ENCODE data around the gene CMYA5. TPM values are rescaled to one million over a fixed set of nuclear protein-coding genes. Genes with fewer than 3 reads are reported as not detected.
"Not testable (repeated sequence)": the region's sequence is repeated elsewhere in the genome, so short reads cannot be mapped to it uniquely, and the experiment has no call there.

Gene CMYA5
- polyA plus RNA-seq: under 1 TPM; 0.46 to 0.55 TPM

- Histone ChIP-seq H3K36me3 (ENCODE audit: control insufficient read depth in 2 of 2, insufficient read depth in 2 of 2, low read length in 1 of 2) (no peaks in the 10 kb centered on the region), H3K4me3 (ENCODE audit: low read depth in 1 of 2, low read length in 2 of 2) (peak within 1 kb of the TSS; percentile 59 to 66), H3K27me3 (ENCODE audit: control insufficient read depth in 1 of 2, insufficient read depth in 2 of 2, low read length in 2 of 2) (no peaks in the 10 kb centered on the region), H3K9me3 (ENCODE audit: control insufficient read depth in 2 of 2, insufficient read depth in 1 of 2, low read depth in 1 of 2, low read length in 1 of 2) (no peaks in the 10 kb centered on the region), H3K27ac (ENCODE audit: low read depth in 2 of 2, low read length in 1 of 2) (peak within 1 kb of the TSS; percentile 59 to 66), H3K4me1 (ENCODE audit: control insufficient read depth in 2 of 2, insufficient read depth in 2 of 2, low read length in 1 of 2) (no peaks in the 10 kb centered on the region)
- WGBS, 2 donors: 25 to 32% methylated on average over 53 to 74 of the region's 74 CpGs
Measured at GRCh38 chr5:79689541-79690466, at the start of gene CMYA5. Gene CMYA5, plus strand, starts transcription at chr5:79689836. Its CDS starts 72 bp downstream, at chr5:79689908.

GRCh38 chr5:79640571-79641055, 49.0 kb upstream of the CMYA5 start:
- Histone ChIP-seq H3K36me3 (ENCODE audit: control insufficient read depth in 2 of 2, insufficient read depth in 2 of 2, low read length in 1 of 2) (no peaks in the 10 kb centered on the region), H3K27ac (ENCODE audit: low read depth in 2 of 2, low read length in 1 of 2) (no peak overlapping the region), H3K27me3 (ENCODE audit: control insufficient read depth in 1 of 2, insufficient read depth in 2 of 2, low read length in 2 of 2) (no peaks in the 10 kb centered on the region), H3K4me1 (ENCODE audit: control insufficient read depth in 2 of 2, insufficient read depth in 2 of 2, low read length in 1 of 2) (no peaks in the 10 kb centered on the region), H3K4me3 (ENCODE audit: low read depth in 1 of 2, low read length in 2 of 2) (no peak overlapping the region), H3K9me3 (ENCODE audit: control insufficient read depth in 2 of 2, insufficient read depth in 1 of 2, low read depth in 1 of 2, low read length in 1 of 2) (no peaks in the 10 kb centered on the region)
- WGBS, 2 donors: 84 to 85% methylated on average over 4 of the region's 4 CpGs

- no peak overlapping the region for H3K4me3 ChIP-seq (ENCODE audit: low read depth in 1 of 2, low read length in 2 of 2)
- no peaks in the 10 kb centered on the region for H3K4me1 ChIP-seq (ENCODE audit: control insufficient read depth in 2 of 2, insufficient read depth in 2 of 2, low read length in 1 of 2)
- no peaks in the 10 kb centered on the region for H3K9me3 ChIP-seq (ENCODE audit: control insufficient read depth in 2 of 2, insufficient read depth in 1 of 2, low read depth in 1 of 2, low read length in 1 of 2)
- no peaks in the 10 kb centered on the region for H3K27me3 ChIP-seq (ENCODE audit: control insufficient read depth in 1 of 2, insufficient read depth in 2 of 2, low read length in 2 of 2)
- 94 to 95% methylated on average over 1 of the region's 1 CpG for WGBS, 2 donors
- no peak overlapping the region for H3K27ac ChIP-seq (ENCODE audit: low read depth in 2 of 2, low read length in 1 of 2)
- no peaks in the 10 kb centered on the region for H3K36me3 ChIP-seq (ENCODE audit: control insufficient read depth in 2 of 2, insufficient read depth in 2 of 2, low read length in 1 of 2)
Measured at GRCh38 chr5:79641414-79641813, 48.2 kb upstream of the CMYA5 start.

- no peak overlapping the region for H3K27ac ChIP-seq (ENCODE audit: low read depth in 2 of 2, low read length in 1 of 2)
- H3K27me3 ChIP-seq (ENCODE audit: control insufficient read depth in 1 of 2, insufficient read depth in 2 of 2, low read length in 2 of 2): no peaks in the 10 kb centered on the region
- no peaks in the 10 kb centered on the region for H3K36me3 ChIP-seq (ENCODE audit: control insufficient read depth in 2 of 2, insufficient read depth in 2 of 2, low read length in 1 of 2)
- no peaks in the 10 kb centered on the region for H3K9me3 ChIP-seq (ENCODE audit: control insufficient read depth in 2 of 2, insufficient read depth in 1 of 2, low read depth in 1 of 2, low read length in 1 of 2)
- H3K4me1 ChIP-seq (ENCODE audit: control insufficient read depth in 2 of 2, insufficient read depth in 2 of 2, low read length in 1 of 2): no peaks in the 10 kb centered on the region
- 72 to 84% methylated on average over 1 of the region's 1 CpG for WGBS, 2 donors
- H3K4me3 ChIP-seq (ENCODE audit: low read depth in 1 of 2, low read length in 2 of 2): no peak overlapping the region
Measured at GRCh38 chr5:79642210-79642609, 47.4 kb upstream of the CMYA5 start.

- Histone ChIP-seq H3K27me3 (ENCODE audit: control insufficient read depth in 1 of 2, insufficient read depth in 2 of 2, low read length in 2 of 2) (no peaks in the 10 kb centered on the region), H3K9me3 (ENCODE audit: control insufficient read depth in 2 of 2, insufficient read depth in 1 of 2, low read depth in 1 of 2, low read length in 1 of 2) (no peaks in the 10 kb centered on the region), H3K27ac (ENCODE audit: low read depth in 2 of 2, low read length in 1 of 2) (no peak overlapping the region), H3K36me3 (ENCODE audit: control insufficient read depth in 2 of 2, insufficient read depth in 2 of 2, low read length in 1 of 2) (peaks cover 0 to 3% of the 10 kb centered on the region in 2 donors), H3K4me3 (ENCODE audit: low read depth in 1 of 2, low read length in 2 of 2) (no peak overlapping the region), H3K4me1 (ENCODE audit: control insufficient read depth in 2 of 2, insufficient read depth in 2 of 2, low read length in 1 of 2) (no peaks in the 10 kb centered on the region)
- 94 to 97% methylated on average over 6 of the region's 6 CpGs for WGBS, 2 donors
Measured at GRCh38 chr5:79653843-79654242, 35.8 kb upstream of the CMYA5 start.

GRCh38 chr5:79663212-79663611, 26.4 kb upstream of the CMYA5 start:
- Histone ChIP-seq H3K36me3 (ENCODE audit: control insufficient read depth in 2 of 2, insufficient read depth in 2 of 2, low read length in 1 of 2) (no peaks in the 10 kb centered on the region), H3K9me3 (ENCODE audit: control insufficient read depth in 2 of 2, insufficient read depth in 1 of 2, low read depth in 1 of 2, low read length in 1 of 2) (no peaks in the 10 kb centered on the region), H3K4me1 (ENCODE audit: control insufficient read depth in 2 of 2, insufficient read depth in 2 of 2, low read length in 1 of 2) (no peaks in the 10 kb centered on the region), H3K27me3 (ENCODE audit: control insufficient read depth in 1 of 2, insufficient read depth in 2 of 2, low read length in 2 of 2) (no peaks in the 10 kb centered on the region), H3K27ac (ENCODE audit: low read depth in 2 of 2, low read length in 1 of 2) (no peak overlapping the region), H3K4me3 (ENCODE audit: low read depth in 1 of 2, low read length in 2 of 2) (no peak overlapping the region)
- 86 to 96% methylated on average over 3 of the region's 3 CpGs for WGBS, 2 donors

GRCh38 chr5:79666758-79667157, 22.9 kb upstream of the CMYA5 start:
- Histone ChIP-seq H3K4me3 (ENCODE audit: low read depth in 1 of 2, low read length in 2 of 2) (no peak overlapping the region), H3K27me3 (ENCODE audit: control insufficient read depth in 1 of 2, insufficient read depth in 2 of 2, low read length in 2 of 2) (no peaks in the 10 kb centered on the region), H3K9me3 (ENCODE audit: control insufficient read depth in 2 of 2, insufficient read depth in 1 of 2, low read depth in 1 of 2, low read length in 1 of 2) (no peaks in the 10 kb centered on the region), H3K36me3 (ENCODE audit: control insufficient read depth in 2 of 2, insufficient read depth in 2 of 2, low read length in 1 of 2) (no peaks in the 10 kb centered on the region), H3K27ac (ENCODE audit: low read depth in 2 of 2, low read length in 1 of 2) (no peak overlapping the region), H3K4me1 (ENCODE audit: control insufficient read depth in 2 of 2, insufficient read depth in 2 of 2, low read length in 1 of 2) (no peaks in the 10 kb centered on the region)
- WGBS, 2 donors: 89 to 90% methylated on average over 3 of the region's 3 CpGs

- Histone ChIP-seq H3K4me1 (ENCODE audit: control insufficient read depth in 2 of 2, insufficient read depth in 2 of 2, low read length in 1 of 2) (no peaks in the 10 kb centered on the region), H3K4me3 (ENCODE audit: low read depth in 1 of 2, low read length in 2 of 2) (no peak overlapping the region), H3K27ac (ENCODE audit: low read depth in 2 of 2, low read length in 1 of 2) (no peak overlapping the region), H3K9me3 (ENCODE audit: control insufficient read depth in 2 of 2, insufficient read depth in 1 of 2, low read depth in 1 of 2, low read length in 1 of 2) (no peaks in the 10 kb centered on the region), H3K36me3 (ENCODE audit: control insufficient read depth in 2 of 2, insufficient read depth in 2 of 2, low read length in 1 of 2) (no peaks in the 10 kb centered on the region), H3K27me3 (ENCODE audit: control insufficient read depth in 1 of 2, insufficient read depth in 2 of 2, low read length in 2 of 2) (no peaks in the 10 kb centered on the region)
- WGBS, 2 donors: 98% methylated on average over 2 of the region's 2 CpGs
Measured at GRCh38 chr5:79672392-79672791, 17.2 kb upstream of the CMYA5 start.

- H3K9me3 ChIP-seq (ENCODE audit: control insufficient read depth in 2 of 2, insufficient read depth in 1 of 2, low read depth in 1 of 2, low read length in 1 of 2); H3K36me3 ChIP-seq (ENCODE audit: control insufficient read depth in 2 of 2, insufficient read depth in 2 of 2, low read length in 1 of 2); H3K4me1 ChIP-seq (ENCODE audit: control insufficient read depth in 2 of 2, insufficient read depth in 2 of 2, low read length in 1 of 2); H3K27me3 ChIP-seq (ENCODE audit: control insufficient read depth in 1 of 2, insufficient read depth in 2 of 2, low read length in 2 of 2); H3K27ac ChIP-seq (ENCODE audit: low read depth in 2 of 2, low read length in 1 of 2); H3K4me3 ChIP-seq (ENCODE audit: low read depth in 1 of 2, low read length in 2 of 2): not testable (repeated sequence)
- WGBS, 2 donors: 90 to 93% methylated on average over 6 of the region's 6 CpGs
Measured at GRCh38 chr5:79676354-79676753, 13.3 kb upstream of the CMYA5 start.

- not testable (repeated sequence) for H3K27me3 ChIP-seq (ENCODE audit: control insufficient read depth in 1 of 2, insufficient read depth in 2 of 2, low read length in 2 of 2); H3K4me1 ChIP-seq (ENCODE audit: control insufficient read depth in 2 of 2, insufficient read depth in 2 of 2, low read length in 1 of 2); H3K9me3 ChIP-seq (ENCODE audit: control insufficient read depth in 2 of 2, insufficient read depth in 1 of 2, low read depth in 1 of 2, low read length in 1 of 2); H3K36me3 ChIP-seq (ENCODE audit: control insufficient read depth in 2 of 2, insufficient read depth in 2 of 2, low read length in 1 of 2); H3K27ac ChIP-seq (ENCODE audit: low read depth in 2 of 2, low read length in 1 of 2); H3K4me3 ChIP-seq (ENCODE audit: low read depth in 1 of 2, low read length in 2 of 2)
- 80 to 85% methylated on average over 3 of the region's 3 CpGs for WGBS, 2 donors
Measured at GRCh38 chr5:79682102-79682501, 7.5 kb upstream of the CMYA5 start.
